PC-3 (cell line): ENCODE results near the gene AGAP3.

Source experiments
- EZH2 ChIP-seq: fragments of 300-600 bp; sonication (generic); IDR thresholded peaks from one replicate; pipeline ENCODE4 v1.6.1; 2017; ENCODE audit warnings: antibody characterized with exemption, mild to moderate bottlenecking, low read length; ENCODE audit not compliant: unreplicated experiment
- EZH2phosphoT487 ChIP-seq: fragments of 300-600 bp; sonication (generic); IDR thresholded peaks from 2 replicates; pipeline ENCODE4 v1.6.1; 2018; ENCODE audit warnings: mild to moderate bottlenecking, antibody characterized with exemption, low read length, borderline replicate concordance
- TF ChIP-seq, protein P1 (sequence below): fragments of 300-600 bp; sonication (generic); conservative IDR thresholded peaks from 2 replicates; pipeline ENCODE4 v1.5.1; 2017; ENCODE audit warnings: antibody characterized with exemption, low read depth, mild to moderate bottlenecking, low read length

DNA sequence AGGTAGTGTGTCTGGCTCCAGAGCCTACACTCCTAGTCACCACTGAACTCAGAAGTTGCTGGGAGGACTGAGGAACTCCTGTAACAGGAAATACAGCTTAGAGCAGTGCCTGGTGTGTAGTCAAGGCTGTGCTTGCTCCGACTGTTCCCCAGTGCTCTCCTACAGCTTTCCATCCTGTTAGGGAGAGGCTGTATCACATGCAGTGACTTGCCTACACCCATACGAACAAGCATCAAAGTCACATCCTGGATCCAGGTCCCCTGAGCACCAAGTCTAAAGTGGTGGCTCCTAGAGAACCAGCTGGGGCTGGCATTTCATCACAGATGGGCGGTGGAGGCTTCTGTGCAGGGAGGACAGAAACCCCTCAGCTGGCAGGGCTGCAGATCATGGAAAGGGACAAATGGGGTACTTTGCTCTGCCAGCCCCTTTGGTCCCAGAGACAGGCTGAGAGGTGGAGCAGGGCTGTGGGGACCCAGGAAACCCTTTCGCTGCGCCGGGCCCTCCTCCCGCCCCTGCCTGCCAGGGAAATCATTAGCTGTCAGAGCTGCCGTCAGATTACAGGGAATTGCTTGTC, 93.1 kb downstream of the AGAP3 start:
- TF ChIP-seq, protein P1, sequence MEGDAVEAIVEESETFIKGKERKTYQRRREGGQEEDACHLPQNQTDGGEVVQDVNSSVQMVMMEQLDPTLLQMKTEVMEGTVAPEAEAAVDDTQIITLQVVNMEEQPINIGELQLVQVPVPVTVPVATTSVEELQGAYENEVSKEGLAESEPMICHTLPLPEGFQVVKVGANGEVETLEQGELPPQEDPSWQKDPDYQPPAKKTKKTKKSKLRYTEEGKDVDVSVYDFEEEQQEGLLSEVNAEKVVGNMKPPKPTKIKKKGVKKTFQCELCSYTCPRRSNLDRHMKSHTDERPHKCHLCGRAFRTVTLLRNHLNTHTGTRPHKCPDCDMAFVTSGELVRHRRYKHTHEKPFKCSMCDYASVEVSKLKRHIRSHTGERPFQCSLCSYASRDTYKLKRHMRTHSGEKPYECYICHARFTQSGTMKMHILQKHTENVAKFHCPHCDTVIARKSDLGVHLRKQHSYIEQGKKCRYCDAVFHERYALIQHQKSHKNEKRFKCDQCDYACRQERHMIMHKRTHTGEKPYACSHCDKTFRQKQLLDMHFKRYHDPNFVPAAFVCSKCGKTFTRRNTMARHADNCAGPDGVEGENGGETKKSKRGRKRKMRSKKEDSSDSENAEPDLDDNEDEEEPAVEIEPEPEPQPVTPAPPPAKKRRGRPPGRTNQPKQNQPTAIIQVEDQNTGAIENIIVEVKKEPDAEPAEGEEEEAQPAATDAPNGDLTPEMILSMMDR, result no peak
- TF ChIP-seq EZH2 (no peak), EZH2phosphoT487 (no peak)
